ENCODE results near the gene CCDC187.

DNA sequence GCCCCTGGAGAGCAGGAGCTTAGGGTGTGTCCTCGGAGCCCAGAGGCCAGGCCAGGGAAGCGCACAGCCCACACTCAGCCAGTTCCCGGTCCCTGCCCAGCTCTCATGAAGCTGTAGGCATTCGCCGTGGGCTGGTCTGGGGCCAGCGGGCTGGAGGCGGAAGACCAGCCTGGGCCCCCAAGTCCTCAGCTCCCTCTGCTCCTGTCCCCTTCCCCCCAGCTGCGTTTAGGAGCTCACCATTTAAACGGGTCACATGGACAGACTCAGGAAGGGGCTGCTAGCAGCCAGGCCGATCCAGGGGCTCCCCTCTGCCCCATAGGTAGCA is 42.2 kb upstream of the CCDC187 start:
- TF ChIP-seq POLR2AphosphoS5 (IDR thresholded peaks at IDR 0.05; ENCODE audit: low read depth, low read length) (no peak), TAF1 (IDR thresholded peaks at IDR 0.05; ENCODE audit: borderline replicate concordance, insufficient read depth, low read length) (no peak)
- TF ChIP-seq, protein P1, sequence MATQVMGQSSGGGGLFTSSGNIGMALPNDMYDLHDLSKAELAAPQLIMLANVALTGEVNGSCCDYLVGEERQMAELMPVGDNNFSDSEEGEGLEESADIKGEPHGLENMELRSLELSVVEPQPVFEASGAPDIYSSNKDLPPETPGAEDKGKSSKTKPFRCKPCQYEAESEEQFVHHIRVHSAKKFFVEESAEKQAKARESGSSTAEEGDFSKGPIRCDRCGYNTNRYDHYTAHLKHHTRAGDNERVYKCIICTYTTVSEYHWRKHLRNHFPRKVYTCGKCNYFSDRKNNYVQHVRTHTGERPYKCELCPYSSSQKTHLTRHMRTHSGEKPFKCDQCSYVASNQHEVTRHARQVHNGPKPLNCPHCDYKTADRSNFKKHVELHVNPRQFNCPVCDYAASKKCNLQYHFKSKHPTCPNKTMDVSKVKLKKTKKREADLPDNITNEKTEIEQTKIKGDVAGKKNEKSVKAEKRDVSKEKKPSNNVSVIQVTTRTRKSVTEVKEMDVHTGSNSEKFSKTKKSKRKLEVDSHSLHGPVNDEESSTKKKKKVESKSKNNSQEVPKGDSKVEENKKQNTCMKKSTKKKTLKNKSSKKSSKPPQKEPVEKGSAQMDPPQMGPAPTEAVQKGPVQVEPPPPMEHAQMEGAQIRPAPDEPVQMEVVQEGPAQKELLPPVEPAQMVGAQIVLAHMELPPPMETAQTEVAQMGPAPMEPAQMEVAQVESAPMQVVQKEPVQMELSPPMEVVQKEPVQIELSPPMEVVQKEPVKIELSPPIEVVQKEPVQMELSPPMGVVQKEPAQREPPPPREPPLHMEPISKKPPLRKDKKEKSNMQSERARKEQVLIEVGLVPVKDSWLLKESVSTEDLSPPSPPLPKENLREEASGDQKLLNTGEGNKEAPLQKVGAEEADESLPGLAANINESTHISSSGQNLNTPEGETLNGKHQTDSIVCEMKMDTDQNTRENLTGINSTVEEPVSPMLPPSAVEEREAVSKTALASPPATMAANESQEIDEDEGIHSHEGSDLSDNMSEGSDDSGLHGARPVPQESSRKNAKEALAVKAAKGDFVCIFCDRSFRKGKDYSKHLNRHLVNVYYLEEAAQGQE (IDR thresholded peaks at IDR 0.05; ENCODE audit: insufficient read depth in 1 of 2, low read depth in 2 of 2, low read length in 2 of 2): no peak

All from PFSK-1 (cell line).